CD14-positive monocyte (primary cell): Measurements from ENCODE around the gene ARHGAP45. TPM values are rescaled to one million over a fixed set of nuclear protein-coding genes. Genes with fewer than 3 reads are reported as not detected.

Source experiments
- DNase-seq, 3 donors: peaks; one replicate each; pipeline ENCODE4 v3.0.0-alpha.2; 2011 to 2022
- H2AFZ ChIP-seq: 2 replicates; pipeline ENCODE4 v1.6.0; 2012; ENCODE audit warnings: mild to moderate bottlenecking, low read depth, low read length, inconsistent platforms; ENCODE audit not compliant: insufficient read depth, poor library complexity, severe bottlenecking
- H3K27ac ChIP-seq, 2 donors: 1 replicate in 1 of 2; 2 replicates in 1 of 2; pipeline ENCODE4 v1.5.1; 2012 to 2013; ENCODE audit warnings: low read length in 2 of 2, control low read depth in 1 of 2, inconsistent platforms in 1 of 2, low read depth in 1 of 2, mild to moderate bottlenecking in 1 of 2
- H3K27me3 ChIP-seq, 2 donors: one replicate each; pipeline versions ENCODE4 v1.6.0 to v1.6.1; 2011 to 2013; ENCODE audit warnings: low read length in 2 of 2; ENCODE audit not compliant: control insufficient read depth in 2 of 2, insufficient read depth in 2 of 2
- H3K36me3 ChIP-seq, 2 donors: replicated peaks in 1 of 2; 1 replicate in 1 of 2; 2 replicates in 1 of 2; pipeline versions ENCODE4 v1.5.1 to v1.6.1; 2012 to 2013; ENCODE audit warnings: low read length in 2 of 2, control low read depth in 1 of 2, inconsistent platforms in 1 of 2, mild to moderate bottlenecking in 1 of 2; ENCODE audit not compliant: insufficient read depth in 2 of 2, control insufficient read depth in 1 of 2
- H3K4me1 ChIP-seq, 2 donors: 1 replicate in 1 of 2; 2 replicates in 1 of 2; pipeline versions ENCODE4 v1.5.1 to v1.6.1; 2012 to 2013; ENCODE audit warnings: low read length in 2 of 2, control low read depth in 1 of 2, inconsistent platforms in 1 of 2, mild to moderate bottlenecking in 1 of 2, moderate library complexity in 1 of 2; ENCODE audit not compliant: insufficient read depth in 2 of 2, control insufficient read depth in 1 of 2
- H3K4me2 ChIP-seq: replicated peaks from 2 replicates; pipeline ENCODE3; 2012; ENCODE audit warnings: low read length, moderate library complexity, mild to moderate bottlenecking; ENCODE audit not compliant: poor library complexity, severe bottlenecking; ENCODE audit errors: extremely low read depth
- H3K4me3 ChIP-seq, 3 experiments: fragments of 200-600 bp in 1 of 3; sonication (generic) in 1 of 3; replicated peaks in 1 of 3; 1 replicate in 2 of 3; 2 replicates in 1 of 3; pipeline ENCODE4 v1.5.1; 2011 to 2013; ENCODE audit warnings: low read length in 3 of 3, mild to moderate bottlenecking in 3 of 3, control low read depth in 2 of 3, low read depth in 2 of 3, inconsistent platforms in 1 of 3, moderate library complexity in 1 of 3
- H3K79me2 ChIP-seq: 2 replicates; pipeline ENCODE4 v1.6.0; 2012; ENCODE audit warnings: mild to moderate bottlenecking, control low read depth, inconsistent platforms, low read length, moderate library complexity; ENCODE audit not compliant: insufficient read depth
- H3K9ac ChIP-seq: 2 replicates; pipeline ENCODE4 v1.6.0; 2017; ENCODE audit warnings: low read length, mild to moderate bottlenecking; ENCODE audit not compliant: insufficient read depth, poor library complexity, severe bottlenecking
- H3K9me3 ChIP-seq, 2 donors: replicated peaks in 1 of 2; 1 replicate in 1 of 2; 2 replicates in 1 of 2; pipeline versions ENCODE4 v1.5.1 to v1.6.1; 2012 to 2013; ENCODE audit warnings: low read length in 2 of 2, control low read depth in 1 of 2; ENCODE audit not compliant: control insufficient read depth in 1 of 2, insufficient read depth in 1 of 2
- H4K20me1 ChIP-seq: 2 replicates; pipeline ENCODE4 v1.6.0; 2012; ENCODE audit warnings: mild to moderate bottlenecking, low read length, control low read depth, moderate library complexity; ENCODE audit not compliant: insufficient read depth
- H3K27ac Mint-ChIP-seq, 7 donors: one replicate each; pipeline ENCODE4 v1.8.0; 2020; ENCODE audit warnings: mild to moderate bottlenecking in 7 of 7, mixed read lengths in 7 of 7, moderate library complexity in 6 of 7, inconsistent platforms in 2 of 7
- H3K27me3 Mint-ChIP-seq, 3 donors: one replicate each; pipeline ENCODE4 v1.8.0; 2021 to 2022; ENCODE audit warnings: low read depth in 3 of 3, mild to moderate bottlenecking in 3 of 3, mixed read lengths in 3 of 3, moderate library complexity in 3 of 3, inconsistent platforms in 1 of 3
- H3K36me3 Mint-ChIP-seq, 2 donors: one replicate each; pipeline ENCODE4 v1.8.0; 2020; ENCODE audit warnings: mixed read lengths in 2 of 2, inconsistent platforms in 1 of 2, mild to moderate bottlenecking in 1 of 2
- H3K4me1 Mint-ChIP-seq: one replicate; pipeline ENCODE4 v1.8.0; 2020; ENCODE audit warnings: mild to moderate bottlenecking, mixed read lengths
- H3K4me3 Mint-ChIP-seq, 2 donors: one replicate each; pipeline ENCODE4 v1.8.0; 2020; ENCODE audit warnings: mild to moderate bottlenecking in 2 of 2, mixed read lengths in 2 of 2, moderate library complexity in 1 of 2
- H3K9me3 Mint-ChIP-seq, 7 donors: one replicate each; pipeline ENCODE4 v1.8.0; 2020 to 2022; ENCODE audit warnings: mixed read lengths in 7 of 7, mild to moderate bottlenecking in 6 of 7, moderate library complexity in 6 of 7, inconsistent platforms in 2 of 7
- CTCF ChIP-seq: fragments of 200-600 bp; IDR thresholded peaks from one replicate; pipeline ENCODE4 v1.8.0; 2022; ENCODE audit warnings: antibody characterized with exemption, mild to moderate bottlenecking
- WGBS: methylation state at CpG from one replicate; pipeline ENCODE4 v1.1.5; 2013; ENCODE audit warnings: missing lambda C conversion rate; ENCODE audit not compliant: insufficient coverage; 5-methylcytosine and 5-hydroxymethylcytosine counted together
- intact Hi-C, 2 donors: fragments of 100-400 bp; cut with micrococcal nuclease; formaldehyde crosslinking; loops; one replicate each; pipeline versions ENCODE4 v1.15.0 to v1.15.1; 2023
- polyA plus RNA-seq, 3 donors: library from polyadenylated mRNA; depleted of rRNA in 1 of 3; unstranded in 2 of 3; stranded (reverse) in 1 of 3; fragments of 300-500 nt in 2 of 3; fragments of >200 nt in 1 of 3; fragmentation: Illumina TruSeq in 2 of 3; gene quantifications; 1 replicate in 2 of 3; 2 replicates in 1 of 3; pipeline ENCODE4 v1.2.3, GENCODE V29; 2012 to 2021

Gene ARHGAP45
- polyA plus RNA-seq, 3 donors = 108 to 308 (median 137) TPM

DNA sequence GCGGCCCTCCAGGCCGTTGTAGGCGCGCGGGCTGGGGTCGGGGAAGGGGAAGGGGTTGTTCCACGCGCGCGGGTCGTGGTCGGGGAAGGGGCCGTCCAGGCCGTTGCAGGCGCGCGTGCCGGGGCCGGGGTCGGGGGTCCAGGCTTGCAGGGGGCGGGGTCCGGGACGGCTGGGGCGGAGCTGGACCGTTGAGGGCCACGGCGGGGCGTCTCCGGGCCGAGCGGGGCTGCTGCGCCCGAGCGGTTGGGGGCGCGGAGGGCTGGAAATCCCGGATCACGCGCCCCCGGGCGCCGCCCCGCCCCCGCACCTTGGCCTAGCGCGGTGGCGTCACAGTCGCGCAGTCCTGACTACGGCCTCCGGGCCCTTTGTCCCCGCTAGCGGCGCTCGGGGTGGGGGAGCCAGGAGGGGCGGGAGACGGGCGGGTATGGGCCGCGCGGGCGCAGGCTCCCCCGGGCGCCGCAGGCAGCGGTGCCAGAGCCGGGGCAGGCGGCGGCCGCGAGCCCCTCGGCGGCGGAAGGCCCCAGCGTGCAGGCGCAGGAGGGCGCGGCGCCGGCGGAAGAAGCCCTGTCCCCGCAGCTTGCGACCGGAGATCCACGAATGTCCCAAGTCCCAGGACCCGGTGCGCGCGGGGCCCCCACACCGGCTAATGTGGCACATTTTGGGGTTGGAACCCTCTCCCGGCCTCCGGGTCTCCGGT lies 37.5 kb downstream of the ARHGAP45 start:
- peaks cover 65 to 74% of the 10 kb centered on the region in 2 donors for H3K4me1 ChIP-seq
- intact Hi-C loops = loop anchor here (5.0 to 10.0 kb wide), 5 partner anchors 37 to 177 kb away; partner anchors contain the start of genes ARHGAP45 (in 2 of the 2), ARID3A (in 1 of the 2), ATP5F1D (in 1 of the 2) and CIRBP (in 1 of the 2)
- under 1% methylated on average over 83 of the region's 93 CpGs for WGBS

More for the DNA sequence above, 37.5 kb downstream of the ARHGAP45 start:
- Mint-ChIP-seq H3K27me3 (peaks cover 0 to 3% (median 0%) of the 10 kb centered on the region in 3 donors), H3K27ac (peak overlapping the region; percentile 38 to 91 (median 76)), H3K36me3 (peaks cover 7 to 20% of the 10 kb centered on the region in 2 donors), H3K4me3 (peak overlapping the region; percentile 78 to 80), H3K4me1 (peaks cover 43% of the 10 kb centered on the region), H3K9me3 (peaks cover 7 to 14% (median 9%) of the 10 kb centered on the region in 7 donors)
- Histone ChIP-seq H3K4me2 (peak overlapping the region; percentile 93), H3K9ac (peak overlapping the region; percentile 88), H3K36me3 (peaks cover 21 to 32% of the 10 kb centered on the region in 2 donors), H3K9me3 (peaks cover 0 to 10% of the 10 kb centered on the region in 2 donors), H4K20me1 (peaks cover 44% of the 10 kb centered on the region), H3K27ac (peak overlapping the region; percentile 85 to 99), H3K27me3 (no peaks in the 10 kb centered on the region), H3K4me3 (peak overlapping the region; percentile 78 to 86 (median 82)), H2AFZ (no peak overlapping the region), H3K79me2 (peaks cover 27% of the 10 kb centered on the region)
- peak; percentile 21 for TF ChIP-seq CTCF
- DNase-seq = peak; percentile 64 to 80 (median 76)
